HT1080 (cell line): ENCODE data around the gene WFIKKN1. TPM values are rescaled to one million over a fixed set of nuclear protein-coding genes. Genes with fewer than 3 reads are reported as not detected.
"Not testable (repeated sequence)": the region's sequence is repeated elsewhere in the genome, so short reads cannot be mapped to it uniquely, and the experiment has no call there.

Experiments used
- DNase-seq: peaks from one replicate; pipeline ENCODE4 v3.0.0-alpha.2; 2015; ENCODE audit warnings: low read depth
- total RNA-seq: library from RNA; depleted of rRNA; stranded (reverse); fragments of >200 nt; shearing (Covaris generic); gene quantifications from 2 replicates; pipeline ENCODE4 v1.2.3, GENCODE V29; 2014

The WFIKKN1 gene
- total RNA-seq, 1 experiment from 2014 or later = 0.14 TPM

DNA sequence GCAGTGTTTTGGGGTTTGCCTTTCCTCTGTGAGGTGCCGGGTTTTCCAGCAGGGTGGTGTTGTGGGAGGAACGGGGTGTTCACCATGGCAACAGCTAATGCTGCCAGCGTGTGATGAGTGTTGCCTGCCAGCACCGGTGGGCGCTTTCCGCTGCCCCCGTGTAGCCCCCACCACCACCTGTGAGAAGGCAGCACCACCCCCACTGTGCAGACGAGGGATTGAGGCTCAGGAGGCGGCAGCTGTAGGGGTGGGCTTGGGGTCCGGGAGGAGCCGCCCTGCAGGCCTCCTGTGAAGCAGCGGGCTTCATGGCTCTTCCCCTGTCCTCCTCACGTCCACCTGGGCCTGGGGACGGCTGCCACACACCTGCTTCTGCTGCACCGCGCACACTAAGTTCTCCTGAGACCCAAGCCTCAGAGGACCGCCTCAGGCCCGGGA, 35.7 kb upstream of the WFIKKN1 start:
- no peak for DNase-seq

DNA sequence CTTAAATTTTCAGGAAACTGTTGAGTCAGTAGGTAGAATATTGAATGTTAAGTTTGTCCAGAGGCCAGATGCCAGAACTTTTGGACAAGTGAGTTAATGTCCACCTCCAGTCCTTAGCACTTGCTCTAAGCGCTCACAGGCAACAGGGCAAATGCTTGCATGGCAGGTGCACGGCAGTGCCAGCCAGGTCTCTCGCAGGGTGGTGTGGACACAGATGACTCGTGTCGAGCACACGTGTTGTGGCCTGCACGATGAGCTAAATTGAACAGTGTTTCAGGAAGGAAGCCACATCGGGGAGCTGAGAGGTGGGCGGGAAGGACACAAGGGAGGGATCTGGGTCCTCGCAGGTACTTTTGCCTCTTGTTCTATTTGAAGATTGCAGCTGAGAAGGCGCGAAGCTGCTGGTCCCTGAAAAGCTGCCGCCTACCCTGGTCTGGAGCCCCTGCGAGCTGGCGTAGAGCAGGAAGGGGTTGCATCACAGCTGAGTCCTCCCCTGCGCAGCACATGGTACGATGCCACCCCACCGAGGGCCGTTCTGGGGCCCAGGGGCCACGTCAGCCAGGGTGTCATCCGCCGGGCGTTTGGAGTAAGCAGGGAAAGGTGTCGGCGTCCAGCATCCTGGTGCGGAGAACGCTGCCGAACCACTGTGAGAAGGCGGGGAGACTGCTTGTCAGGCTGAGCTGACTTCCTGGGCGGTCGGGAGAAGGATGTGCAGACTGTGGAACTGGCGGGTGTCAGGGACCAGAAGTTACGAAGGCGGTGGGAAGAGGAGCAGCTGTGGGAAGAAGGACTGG, 34.6 kb upstream of the WFIKKN1 start:
- DNase-seq = no peak

DNA sequence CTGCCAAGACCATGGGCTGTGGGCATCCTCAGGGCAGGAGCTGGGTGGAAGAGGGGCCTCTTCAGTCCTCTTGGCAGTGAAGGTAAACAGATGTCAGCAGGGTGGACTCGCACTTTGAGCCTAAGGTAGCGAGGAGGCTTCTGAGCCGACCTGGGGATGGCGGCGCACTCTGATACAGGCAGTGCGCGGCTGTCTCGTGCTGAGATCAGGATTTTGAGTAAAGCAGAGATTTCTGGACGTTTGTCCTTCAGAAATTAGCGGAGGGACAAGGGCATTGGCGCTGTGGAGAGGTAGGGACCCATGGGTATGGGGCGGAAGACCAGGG, 34.1 kb upstream of the WFIKKN1 start:
- no peak for DNase-seq

DNA sequence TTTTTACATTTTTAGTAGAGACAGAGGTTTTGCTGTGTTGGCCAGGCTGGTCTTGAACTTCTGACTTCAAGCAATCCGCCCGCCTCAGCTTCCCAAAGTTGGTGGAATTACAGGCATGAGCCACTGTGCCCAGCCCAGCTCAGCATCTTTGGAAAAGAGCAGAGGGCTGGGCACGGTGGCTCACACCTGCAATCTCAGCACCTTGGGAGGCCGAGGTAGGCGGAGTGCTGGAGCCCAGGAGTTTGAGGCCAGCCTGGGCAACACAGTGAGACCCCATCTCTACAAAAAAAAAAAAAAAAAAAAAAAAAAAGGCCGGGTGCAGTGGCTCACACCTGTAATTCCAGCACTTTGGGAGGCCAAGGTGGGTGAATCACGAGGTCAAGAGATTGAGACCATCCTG, 33.1 kb upstream of the WFIKKN1 start:
- DNase-seq = not testable (repeated sequence)

DNA sequence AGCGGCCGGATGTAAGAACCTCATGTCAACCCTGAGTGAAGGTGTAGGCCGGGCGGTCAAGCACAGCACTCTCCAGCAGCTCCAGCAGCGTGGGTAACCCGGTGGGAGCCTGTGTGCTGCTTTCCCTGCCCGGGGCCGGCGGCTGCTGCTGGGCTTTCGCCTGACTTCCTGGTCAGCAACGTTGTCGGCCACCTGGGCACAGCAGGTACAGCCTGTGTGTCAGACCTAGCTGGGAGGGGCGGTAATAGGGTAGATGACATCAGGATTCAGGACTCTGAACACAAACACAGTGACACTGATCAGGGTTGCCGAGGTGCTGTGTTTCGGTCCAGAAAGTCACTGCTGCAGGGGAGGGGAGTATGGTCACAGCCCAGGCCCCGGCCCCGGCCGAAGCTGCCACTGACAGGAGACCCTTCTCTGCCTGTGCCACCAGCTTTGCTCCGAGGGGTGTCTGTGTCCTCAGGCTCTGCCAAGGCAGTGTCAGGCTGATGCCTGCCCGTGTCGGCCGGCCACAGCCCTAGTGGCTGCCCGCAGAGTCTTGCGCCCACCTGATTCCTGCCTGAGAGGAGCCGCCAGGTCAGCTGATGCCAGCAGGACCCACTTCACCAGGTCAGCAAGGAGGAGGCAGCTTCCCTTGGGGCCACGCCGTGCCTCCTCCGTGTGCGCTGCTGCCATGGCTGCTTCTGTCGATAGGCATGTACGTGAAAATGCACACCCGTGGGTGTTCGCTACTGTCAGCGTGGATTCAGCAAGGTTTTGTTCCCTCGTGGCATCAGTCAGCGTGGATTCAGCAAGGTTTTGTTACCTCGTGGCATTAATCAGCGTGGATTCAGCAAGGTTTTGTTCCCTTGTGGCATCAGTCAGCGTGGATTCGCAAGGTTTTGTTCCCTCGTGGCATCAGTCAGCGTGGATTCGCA, 31.7 kb upstream of the WFIKKN1 start:
- no peak for DNase-seq

DNA sequence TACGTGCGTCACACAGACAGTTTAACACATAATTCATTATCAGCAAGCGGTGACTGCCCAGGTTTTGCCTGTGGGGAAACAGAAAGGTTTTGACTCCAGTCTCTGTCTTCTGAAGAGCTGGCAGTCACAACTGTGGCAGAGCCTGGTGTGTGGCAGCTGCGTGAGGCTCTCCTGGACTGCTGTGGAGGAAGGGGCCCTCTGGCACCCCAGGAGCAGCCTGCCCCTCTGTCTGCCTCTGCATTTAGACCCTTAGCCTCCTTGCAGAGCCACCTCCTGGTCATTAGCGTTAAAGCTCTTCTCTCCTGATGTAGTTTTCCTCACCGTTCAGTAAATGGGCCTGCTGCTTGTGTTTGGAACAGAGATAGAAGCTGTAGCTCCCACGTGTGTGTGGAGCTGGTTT, 30.0 kb upstream of the WFIKKN1 start:
- no peak for DNase-seq

DNA sequence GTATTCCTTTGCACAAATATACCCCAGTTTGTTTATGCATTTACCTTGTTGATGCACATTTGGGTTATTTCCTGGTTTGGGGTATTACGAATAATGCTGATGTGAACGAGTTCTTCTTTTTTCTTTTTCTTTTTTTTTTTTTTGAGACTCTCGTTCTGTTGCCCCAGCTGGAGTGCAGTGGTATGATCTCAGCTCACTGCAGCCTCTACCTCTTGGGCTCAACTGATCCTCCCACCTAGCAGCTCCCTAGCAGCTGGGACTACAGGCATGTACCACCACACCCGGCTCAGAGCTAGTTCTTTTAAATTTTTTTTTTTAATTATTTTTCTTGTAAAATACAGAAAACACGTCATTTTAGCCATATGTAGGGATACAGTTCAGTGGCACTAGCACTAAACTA, 26.9 kb upstream of the WFIKKN1 start:
- DNase-seq = no peak

DNA sequence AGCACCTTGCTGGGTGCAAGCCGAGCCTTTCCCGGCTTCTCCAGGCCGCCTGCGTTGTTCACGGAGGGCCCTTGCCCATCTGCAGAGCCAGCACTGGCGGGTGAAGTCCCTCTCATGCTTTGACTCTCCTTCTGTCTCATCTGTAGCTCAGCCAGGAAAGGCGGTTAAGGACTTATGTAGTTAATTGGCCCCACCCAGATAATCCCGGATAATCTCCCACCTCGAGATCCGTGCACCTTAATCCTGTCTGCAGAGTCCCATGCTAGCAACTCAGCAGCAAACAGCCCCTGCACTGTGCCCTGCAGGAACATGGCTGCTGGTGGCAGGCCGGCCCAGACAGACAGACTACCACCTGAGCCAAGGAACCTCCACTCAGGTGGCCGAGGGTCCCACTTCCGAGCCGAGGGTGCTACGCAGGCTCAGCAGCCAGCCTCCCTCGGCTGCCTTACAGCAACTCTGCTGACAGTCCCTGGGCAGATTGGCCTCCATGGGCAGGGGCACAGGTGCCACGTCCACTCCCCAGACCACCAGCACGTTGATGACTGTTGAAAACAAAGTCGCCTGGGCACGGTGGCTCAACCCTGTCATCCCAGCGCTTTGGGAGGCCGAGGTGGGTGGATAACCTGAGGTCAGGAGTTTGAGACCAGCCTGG, 24.0 kb upstream of the WFIKKN1 start:
- no peak for DNase-seq

DNA sequence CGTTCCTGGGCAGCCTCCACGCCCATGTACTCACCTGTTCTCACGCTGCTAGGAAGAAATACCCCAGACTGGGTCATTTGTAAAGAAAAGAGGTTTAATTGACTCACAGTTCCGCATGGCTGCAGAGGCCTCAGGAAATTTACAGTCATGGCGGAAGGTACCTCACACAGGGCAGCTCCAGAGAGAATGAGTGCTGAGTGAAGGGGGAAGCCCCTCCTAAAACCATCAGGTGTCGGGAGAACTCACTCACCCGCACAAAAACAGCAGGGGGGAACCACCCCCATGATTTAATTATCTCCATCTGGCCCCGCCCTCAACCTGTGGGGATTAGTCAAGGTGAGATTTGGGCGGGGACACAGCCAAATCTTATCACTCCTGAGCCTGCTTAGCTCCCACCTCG, 22.8 kb upstream of the WFIKKN1 start:
- DNase-seq = no peak

DNA sequence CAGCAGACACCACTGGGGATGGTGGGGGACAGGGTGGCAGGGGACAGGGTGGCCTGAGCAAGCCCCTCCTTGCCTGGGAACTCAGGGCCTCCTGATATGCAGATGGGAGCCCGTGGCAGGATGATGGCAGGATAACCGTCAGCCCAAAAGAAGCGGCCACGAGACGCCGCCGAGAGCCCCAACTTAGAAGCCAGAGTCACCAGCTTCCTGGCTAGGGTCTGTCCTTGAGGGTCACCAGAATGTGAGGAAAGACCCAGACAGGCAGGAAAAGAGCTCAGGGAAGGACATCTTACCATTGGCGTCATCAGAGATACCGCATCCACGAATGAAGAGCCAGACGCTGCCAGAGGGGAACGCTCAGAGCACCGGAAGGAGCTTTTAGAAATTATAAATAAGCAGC, 21.5 kb upstream of the WFIKKN1 start:
- DNase-seq = no peak

DNA sequence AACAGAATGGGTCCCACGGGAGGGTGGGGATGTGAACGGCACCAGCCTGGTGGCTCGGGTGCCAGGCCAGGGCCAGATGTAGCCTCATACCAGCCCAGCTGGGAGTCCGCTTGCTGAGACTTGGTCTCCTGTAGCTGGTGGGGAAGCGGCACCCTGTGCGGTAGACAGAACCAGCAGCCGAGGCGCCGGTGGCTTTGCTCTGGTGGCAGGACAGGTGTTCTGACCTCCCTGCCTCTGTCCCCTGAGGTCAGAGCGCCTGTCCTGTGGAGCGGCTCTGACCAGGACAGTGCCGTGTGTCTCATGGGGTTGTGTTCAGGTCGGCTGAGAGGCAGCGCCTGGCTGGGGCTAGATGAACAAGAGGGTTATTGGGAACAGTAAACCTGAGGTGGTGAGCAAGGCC, 20.8 kb upstream of the WFIKKN1 start:
- no peak for DNase-seq

DNA sequence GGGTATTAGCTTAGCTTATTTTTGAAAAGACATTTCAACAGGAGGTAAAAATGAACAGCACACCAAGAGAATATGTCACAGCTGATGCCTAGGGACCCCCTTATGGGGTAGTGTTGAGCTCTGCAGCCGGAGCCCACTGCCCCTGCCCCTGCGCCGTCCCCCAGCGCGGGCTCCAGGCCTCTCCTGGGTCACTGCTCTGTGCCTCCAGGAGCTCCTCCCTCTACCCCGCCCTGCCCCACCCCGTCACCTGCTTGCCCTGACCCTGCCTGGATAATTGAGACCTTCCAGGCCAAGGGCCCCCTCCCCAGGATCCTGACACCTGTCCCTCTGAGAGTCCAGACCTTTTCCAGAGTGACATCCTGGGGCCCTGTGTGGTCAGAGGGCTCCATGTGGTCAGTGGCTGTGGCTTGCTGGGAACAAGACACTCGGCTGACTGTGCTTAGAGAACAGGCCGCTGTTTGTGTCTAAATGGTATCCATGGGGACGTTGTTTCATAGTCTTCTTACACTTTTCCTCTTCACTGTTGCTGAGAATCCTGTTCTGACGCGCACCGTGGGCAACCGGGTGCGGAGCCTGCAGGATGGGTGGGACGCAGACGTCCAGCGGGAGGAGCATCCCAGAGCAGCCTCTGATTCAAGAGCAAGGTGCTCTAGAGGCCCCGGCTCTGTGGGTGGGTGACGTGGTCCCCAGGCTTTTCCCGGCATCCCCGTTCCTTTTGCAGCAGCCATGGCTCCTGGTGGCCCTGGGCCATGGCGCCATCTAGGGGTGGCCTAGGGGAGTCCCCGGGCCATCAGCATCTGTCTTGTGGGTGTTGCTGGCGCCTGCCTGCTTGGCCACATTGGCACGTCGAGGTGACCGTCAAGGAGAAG, 20.0 kb upstream of the WFIKKN1 start:
- no peak for DNase-seq

DNA sequence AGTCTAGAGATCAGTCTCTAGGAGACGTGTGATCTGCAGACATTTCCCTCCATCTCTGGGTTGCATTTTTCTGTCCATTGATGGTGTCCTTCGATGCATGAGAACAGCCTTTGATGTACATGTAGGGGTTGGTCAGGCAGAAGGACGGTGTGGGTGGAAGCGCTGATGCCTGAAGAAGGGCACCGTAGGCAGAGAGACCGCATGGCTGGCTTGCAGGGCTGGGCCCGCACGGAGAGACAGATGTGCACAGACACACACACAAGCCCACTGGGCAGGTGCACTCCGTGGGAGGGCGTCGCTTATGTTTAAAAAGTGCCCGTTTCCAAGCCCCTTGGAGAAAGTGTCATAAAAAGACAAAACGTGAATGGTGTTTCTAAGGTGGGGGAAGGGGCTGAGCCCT, 15.7 kb upstream of the WFIKKN1 start:
- no peak for DNase-seq

DNA sequence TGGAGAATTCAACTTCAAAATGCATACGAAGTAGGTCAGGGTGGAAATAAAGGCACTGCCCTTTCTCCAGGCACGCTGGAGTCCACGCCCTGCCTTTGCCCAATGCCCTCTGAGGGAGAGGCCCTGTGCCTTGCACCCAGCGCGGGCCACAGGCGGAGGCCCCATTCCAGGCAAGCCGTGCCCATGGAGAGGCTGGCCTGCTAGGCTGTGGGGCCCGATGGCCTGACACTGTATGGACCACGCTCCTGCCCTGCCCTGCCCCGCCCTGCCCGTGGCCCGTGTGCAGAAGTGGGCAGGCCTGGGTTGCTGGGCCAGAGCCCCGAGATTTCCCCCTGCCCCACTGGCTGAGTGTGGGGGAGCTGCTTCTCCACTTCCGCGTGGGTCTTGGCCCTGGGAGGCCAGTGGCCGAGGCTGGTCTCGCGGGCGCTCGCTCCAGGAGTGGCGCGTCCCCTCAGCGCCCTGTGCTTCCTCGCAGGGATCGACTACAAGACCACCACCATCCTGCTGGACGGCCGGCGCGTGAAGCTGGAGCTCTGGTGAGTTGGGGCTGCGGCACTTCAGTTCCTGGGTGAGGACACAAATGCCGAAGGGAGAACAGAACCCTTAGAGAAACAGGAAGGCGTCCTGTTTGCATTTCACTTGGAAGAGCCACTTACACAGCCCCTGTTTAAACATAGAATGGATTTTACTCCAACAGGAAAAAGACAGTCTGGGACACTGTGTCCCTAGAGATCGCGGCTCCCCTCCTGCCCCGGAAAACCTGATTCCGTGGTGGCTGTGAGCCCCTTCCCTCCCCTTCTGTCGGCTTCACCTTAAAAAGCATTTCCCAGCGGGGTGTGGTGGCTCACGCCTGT, 13.8 kb upstream of the WFIKKN1 start:
- no peak for DNase-seq

DNA sequence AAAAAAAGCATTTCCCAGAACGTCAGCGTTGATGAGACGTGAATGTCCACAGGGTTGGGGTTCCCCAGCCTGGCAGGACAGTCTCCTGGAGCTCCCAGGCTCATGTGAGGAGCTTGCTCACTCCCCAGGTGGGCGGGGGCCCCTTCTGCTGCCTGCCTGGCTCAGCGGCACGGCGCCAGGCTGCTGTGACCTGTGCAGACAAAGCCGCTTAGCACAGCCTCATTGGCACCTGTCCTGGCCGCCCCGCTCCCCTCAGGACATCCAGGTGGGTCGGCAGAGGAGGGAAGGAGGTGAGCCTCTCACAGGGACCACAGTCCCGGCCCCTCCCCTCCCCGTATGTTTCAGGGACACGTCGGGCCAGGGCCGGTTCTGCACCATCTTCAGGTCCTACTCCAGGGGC, 12.9 kb upstream of the WFIKKN1 start:
- DNase-seq = no peak

DNA sequence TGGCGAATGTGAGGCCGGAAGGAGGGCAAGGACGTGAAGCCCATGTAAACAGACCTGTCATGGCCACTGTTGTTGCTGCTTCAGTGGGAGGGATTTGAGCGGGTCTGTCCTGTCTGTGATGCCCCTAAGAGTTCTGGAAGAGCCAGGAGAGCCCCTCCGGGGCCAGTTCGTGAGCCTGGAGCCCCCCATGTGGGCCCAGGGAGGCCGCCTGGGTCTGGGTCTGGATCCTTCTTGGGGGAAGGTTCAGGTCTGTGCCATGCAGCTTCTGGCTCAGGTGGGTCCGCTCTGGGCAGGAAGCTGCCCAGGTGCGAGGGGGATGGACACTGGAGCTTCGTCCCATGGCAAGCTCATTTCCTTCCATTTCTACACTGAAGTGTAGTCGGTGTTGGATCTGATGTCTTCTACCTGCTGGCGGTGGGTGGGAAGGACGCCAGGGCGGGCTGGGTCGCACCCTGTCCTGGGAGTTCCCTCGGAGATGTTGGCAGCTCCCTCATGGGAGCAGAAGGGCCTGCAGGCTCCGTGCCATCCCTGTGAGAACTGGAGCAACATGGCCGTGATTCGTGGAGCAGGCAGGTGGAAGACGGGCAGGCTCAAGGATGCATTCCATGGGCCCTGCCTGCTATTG, 11.2 kb upstream of the WFIKKN1 start:
- DNase-seq = no peak

DNA sequence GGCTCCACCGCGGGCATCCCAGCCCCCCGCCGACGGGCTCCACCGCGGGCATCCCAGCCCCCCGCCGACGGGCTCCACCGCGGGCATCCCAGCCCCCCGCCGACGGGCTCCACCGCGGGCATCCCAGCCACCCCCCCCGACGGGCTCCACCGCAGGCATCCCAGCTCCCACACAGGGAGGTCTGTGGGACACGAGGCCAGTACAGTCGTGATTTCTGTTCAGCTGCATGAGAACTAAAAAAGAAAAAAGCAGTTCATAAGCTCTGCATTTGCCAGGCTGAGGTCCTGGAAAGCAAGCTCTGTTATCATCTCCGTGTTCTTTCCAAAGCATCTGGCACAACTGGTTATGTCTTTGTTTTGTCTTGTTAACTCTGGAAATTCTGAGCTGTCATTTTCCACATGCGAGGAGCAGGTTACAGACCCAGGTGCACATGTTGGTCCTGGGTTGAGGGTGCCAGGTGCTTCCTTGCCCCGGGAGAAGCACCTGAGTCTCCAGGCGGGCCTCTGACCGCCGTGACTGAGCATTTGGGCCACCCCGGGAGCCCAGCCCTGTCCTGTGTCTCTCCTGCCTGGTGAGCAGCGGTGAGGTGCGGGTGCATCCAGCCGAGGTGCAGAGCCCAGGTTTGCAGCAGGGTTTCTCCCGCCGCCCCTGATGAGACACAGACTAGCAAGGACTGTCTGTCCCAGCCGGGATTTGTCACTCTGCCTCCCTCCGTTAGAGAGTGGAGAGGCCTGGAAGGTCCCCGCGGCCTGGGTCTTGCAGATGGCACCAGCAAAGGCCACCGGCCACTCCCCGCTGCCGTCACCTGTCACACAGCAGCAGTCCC, 9.9 kb upstream of the WFIKKN1 start:
- DNase-seq = no peak

DNA sequence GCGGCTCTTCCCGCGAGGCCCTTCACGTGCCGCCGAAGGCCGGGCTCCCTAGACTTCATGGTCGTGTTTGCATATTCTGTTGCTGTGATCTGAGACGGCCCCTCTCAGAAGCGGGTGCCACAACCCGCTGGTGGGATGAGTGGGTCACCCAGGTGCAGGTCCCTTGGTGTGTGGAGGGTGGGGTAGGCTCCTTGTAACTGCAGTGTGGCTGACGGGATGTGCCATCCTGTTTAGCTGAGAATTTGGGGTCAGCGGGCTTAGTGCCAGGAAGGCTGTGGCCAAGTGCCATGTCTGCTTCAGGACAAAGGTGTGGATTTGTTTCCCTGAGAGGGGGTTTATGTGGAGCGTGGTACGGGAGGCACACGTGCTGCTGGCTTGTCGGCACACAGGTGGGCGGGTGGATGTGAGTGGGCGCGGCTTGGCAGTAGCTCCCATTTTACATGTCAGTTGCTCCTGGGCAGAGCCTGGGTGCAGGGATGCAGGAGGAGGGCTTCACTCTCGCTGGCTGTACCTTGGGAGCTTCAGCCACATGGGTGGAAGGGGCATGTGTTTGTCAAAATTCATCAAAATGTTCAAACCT, 9.2 kb upstream of the WFIKKN1 start:
- DNase-seq = no peak

DNA sequence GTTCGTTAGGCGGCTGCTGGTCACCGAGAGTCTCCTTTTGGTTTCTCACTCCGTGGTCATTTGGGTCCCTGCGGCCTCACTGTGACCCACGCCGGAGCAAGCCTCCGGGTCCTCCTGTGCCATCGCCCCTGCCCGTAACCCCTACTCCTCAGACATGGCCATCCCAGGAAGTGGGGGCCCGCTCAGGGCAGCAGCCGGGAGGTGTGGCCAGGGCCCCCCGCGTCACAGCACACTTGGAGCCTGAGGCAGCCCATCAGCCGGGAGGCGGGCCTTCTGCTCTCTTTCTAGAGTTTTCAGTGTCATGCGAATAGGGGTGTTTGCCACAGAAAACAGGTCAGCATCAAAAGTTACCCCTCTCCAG, 7.9 kb upstream of the WFIKKN1 start:
- no peak for DNase-seq
